Right lung (tissue), 10 donors: ENCODE results near the gene USP3. TPM values are rescaled to one million over a fixed set of nuclear protein-coding genes. Genes with fewer than 3 reads are reported as not detected.

Source experiments
- DNase-seq, 2 donors: peaks; one replicate each; pipeline ENCODE4 v3.0.0-alpha.2; 2013
- long read RNA-seq, 8 donors: transcript quantifications; one replicate each; lab custom pipeline, GENCODE V29; 2026
- polyA plus RNA-seq, 5 donors: library from polyadenylated mRNA; unstranded; fragments of 120-200 nt; gene quantifications; one replicate each; pipeline versions ENCODE4 v1.2.1 to v1.2.3, GENCODE V29; 2013; ENCODE audit warnings: inconsistent platforms in 1 of 5, low replicate concordance in 1 of 5; ENCODE audit not compliant: insufficient read length in 5 of 5, insufficient read depth in 1 of 5

Gene USP3
- 10 to 100 TPM; 37.8 to 44.7 (median 42.4) TPM for polyA plus RNA-seq
- long read RNA-seq, donor 1, full-length matches to known transcripts, result 9 of 9 reads
- long read RNA-seq, donor 1, partial matches to known transcripts, result 0 of 9 reads
- long read RNA-seq, donor 1, other reads (novel, unspliced or antisense), result 0 of 9 reads
- long read RNA-seq, donor 2, partial matches to known transcripts, result 0 of 5 reads
- long read RNA-seq, donor 2, other reads (novel, unspliced or antisense), result 0 of 5 reads
- long read RNA-seq, donor 3, transcript USP3-202 (15 exons, 2,333 nt), result major isoform, 5 of 7 reads
- long read RNA-seq, donor 3, partial matches to known transcripts, result 0 of 7 reads
- long read RNA-seq, donor 3, other reads (novel, unspliced or antisense), result 0 of 7 reads
- long read RNA-seq, donor 4, partial matches to known transcripts, result 0 of 2 reads
- long read RNA-seq, donor 4, other reads (novel, unspliced or antisense), result 0 of 2 reads
- long read RNA-seq, donor 5, full-length matches to known transcripts, result 4 of 9 reads
- long read RNA-seq, donor 5, partial matches to known transcripts, result 5 of 9 reads
- long read RNA-seq, donor 5, other reads (novel, unspliced or antisense), result 0 of 9 reads
- long read RNA-seq, donor 6, full-length matches to known transcripts, result 6 of 6 reads
- long read RNA-seq, donor 6, partial matches to known transcripts, result 0 of 6 reads
- long read RNA-seq, donor 6, other reads (novel, unspliced or antisense), result 0 of 6 reads
- long read RNA-seq, donor 7, partial matches to known transcripts, result 0 of 3 reads
- long read RNA-seq, donor 7, other reads (novel, unspliced or antisense), result 0 of 3 reads
- long read RNA-seq, donor 8, partial matches to known transcripts, result 0 of 2 reads
- long read RNA-seq, donor 8, other reads (novel, unspliced or antisense), result 0 of 2 reads

- peak; percentile 96 for DNase-seq
These were observed at the start of gene USP3 for GRCh38 chr15:63504247-63504978. TSS of gene USP3 (plus strand) at chr15:63504593. CDS start at chr15:63504740, 147 bp downstream.

DNA sequence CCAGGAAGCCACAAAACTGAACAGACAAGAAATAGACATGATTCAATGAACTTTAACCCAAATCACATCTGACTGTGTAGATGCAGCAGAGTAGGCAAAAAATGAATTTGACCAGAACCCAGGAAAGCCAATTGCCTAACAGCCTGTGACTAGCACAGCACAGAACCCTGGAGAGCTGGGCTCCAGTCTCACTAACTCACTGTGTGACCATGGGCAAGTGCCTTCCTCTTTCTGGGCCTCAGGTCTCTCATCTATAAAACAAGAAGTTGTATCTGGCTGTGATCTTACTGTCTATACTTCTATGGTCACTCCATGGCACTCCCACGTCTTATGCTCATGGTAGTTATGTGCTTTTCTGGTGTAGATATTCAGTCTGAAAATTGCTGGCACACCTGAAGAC is 48.1 kb upstream of the USP3 start:
- no peak for DNase-seq

GRCh38 chr15:63457379-63457778 is 47.0 kb upstream of the USP3 start:
- DNase-seq, result no peak

GRCh38 chr15:63458026-63458425 is 46.4 kb upstream of the USP3 start:
- no peak for DNase-seq

DNA sequence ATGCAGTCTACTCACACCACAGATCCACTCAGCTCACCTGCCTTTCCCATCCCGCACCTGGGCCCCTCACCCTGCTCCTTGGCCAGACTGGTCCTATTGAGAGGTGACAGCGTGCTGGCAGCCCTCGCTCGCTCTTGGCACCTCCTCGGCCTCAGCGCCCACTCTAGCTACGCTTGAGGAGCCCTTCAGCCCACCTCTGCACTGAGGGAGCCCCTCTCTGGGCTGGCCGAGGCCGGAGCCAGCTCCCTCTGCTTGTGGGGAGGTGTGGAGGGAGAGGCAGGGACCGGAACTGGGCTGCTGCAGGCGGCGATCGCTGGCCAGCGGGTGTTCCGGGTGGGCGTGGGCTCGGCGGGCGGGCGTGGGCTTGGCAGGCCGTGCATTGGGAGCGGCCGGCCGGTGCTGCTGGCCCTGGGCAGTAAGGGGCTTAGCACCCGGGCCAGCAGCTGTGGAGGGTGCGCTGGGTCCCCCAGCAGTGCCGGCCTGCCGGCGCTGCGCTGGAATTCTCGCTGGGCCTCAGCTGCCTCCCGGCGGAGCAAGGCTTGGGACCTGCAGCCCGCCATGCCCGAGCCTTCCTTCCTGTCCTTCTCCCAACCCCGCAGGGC is 45.5 kb upstream of the USP3 start:
- DNase-seq, result no peak

DNA sequence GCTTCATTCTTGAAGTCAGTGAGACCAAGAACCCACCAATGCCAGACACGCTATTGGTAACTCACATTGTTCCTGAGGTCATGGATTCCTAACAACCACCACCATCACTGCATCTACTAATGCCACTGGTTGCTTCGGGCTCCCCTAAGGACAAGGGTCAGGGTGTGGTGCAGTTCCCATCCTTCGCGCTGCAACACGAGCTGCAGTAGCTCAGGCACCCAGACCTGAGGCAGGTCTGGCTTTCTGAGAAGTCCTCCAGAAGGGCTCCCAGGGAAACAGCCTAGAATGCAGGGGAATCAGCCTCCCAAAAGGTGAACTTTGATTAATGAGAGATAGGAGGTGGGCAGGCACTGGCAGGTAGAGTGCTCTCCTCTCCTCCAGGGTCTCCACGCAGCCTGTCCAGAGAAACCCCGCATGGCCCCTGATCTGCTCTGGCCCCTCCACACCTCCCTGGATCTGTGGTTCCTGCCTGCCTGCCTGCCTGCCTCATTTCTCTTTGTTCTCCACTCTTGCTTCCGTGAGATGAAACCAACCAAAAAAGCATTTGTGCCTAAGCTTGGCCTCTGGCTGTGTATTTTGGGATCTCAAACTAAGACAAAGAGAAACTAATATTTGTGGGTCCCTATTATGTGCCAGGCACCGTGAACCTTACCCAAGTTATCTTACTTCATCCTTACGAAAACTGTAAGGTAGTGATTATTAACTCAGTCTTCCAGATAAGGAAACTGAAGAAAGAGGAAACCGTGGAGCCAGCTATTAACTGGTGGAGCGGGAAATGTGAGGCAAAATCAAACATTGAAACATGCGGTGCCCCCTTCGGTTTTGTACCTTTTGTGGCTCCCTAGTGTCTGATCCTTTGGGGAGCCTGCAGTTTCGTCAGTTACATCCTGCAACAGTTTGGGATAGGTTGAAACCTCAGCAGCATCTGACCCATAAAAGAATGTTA is 43.9 kb upstream of the USP3 start:
- no peak for DNase-seq

GRCh38 chr15:63461230-63461985 is 43.0 kb upstream of the USP3 start:
- DNase-seq, result no peak

DNA sequence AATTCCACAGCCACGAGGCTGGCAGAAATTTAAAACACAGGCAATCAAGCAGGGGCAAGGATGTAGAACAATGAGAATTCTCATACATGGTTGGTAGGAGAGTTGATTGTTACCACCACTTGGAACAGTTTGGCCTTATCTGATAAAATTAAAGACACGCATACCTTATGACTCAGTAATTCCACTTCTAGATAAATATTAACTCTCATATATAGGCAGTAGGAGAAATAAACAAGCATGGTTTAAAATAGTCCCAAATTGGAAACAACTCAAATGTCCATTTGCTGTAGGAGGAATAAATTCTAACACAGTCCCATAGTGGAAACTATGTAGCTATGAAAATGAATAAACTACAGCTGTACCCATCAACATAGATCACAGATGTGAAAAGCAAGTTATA is 42.3 kb upstream of the USP3 start:
- DNase-seq, result no peak

DNA sequence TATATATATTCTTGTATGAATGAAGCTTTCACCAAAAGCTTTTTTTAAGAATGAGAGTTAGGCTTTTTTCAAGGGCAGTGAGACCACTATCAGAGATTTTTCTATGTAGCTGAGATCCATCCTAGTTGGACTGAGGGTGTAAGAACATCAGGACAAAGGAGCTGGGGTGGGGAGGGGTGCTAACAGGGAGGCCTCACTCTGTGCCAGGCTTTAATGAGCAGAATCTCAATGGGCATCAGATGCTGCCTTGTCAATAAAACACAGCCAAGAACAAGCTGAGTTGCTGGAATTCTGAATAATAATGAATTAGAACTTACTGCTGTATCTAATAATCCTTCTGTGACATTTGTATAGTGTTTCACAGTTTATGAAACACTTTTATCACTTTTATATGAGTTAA is 41.4 kb upstream of the USP3 start:
- DNase-seq, result no peak

DNA sequence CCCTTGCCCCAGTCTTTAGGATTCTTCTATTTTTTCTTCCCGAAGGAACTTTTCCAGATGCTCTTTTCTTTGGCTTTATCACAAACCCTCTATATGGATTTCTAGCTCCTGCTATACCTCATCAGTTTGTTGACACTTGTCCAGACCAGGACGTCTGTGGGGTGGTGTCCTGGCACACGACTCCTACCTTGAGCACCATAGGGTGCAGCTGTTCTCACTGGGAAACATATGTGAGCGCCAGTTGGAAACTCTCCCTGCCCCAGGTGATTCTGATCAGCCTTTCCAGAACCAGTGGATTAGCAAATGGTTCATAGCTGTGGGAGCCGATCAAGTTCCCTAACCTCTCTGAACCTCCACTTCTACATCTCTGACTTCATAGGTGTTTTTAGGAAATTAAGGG is 40.6 kb upstream of the USP3 start:
- no peak for DNase-seq

- no peak for DNase-seq
These were observed 39.3 kb upstream of the USP3 start for GRCh38 chr15:63465104-63465503.

GRCh38 chr15:63466378-63467192 is 37.8 kb upstream of the USP3 start:
- DNase-seq, result no peak

DNA sequence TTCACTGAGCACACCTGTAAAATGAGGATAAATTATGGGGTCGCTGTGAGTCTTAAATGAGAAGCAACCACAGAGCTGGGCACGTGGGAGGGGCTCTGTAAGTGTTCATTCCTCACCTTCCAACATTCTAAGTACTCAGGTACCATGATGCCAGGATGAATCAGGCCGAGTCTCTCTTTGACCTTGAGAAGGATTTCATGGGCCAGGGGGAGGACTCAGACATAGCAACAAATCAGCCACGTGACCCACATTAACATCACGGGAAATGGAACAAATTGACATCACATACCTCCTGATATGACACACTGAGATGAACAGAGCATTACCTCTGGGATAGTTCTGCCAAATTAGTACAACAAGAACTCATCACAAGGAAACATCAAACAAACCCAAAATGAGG is 35.2 kb upstream of the USP3 start:
- DNase-seq, result no peak

- DNase-seq, result no peak
These were observed 34.4 kb upstream of the USP3 start for GRCh38 chr15:63469984-63470383.

GRCh38 chr15:63473007-63473748 is 31.2 kb upstream of the USP3 start:
- no peak for DNase-seq

- DNase-seq, result no peak
These were observed 30.7 kb upstream of the USP3 start for GRCh38 chr15:63473749-63473998.

- DNase-seq, result peak in 1 of 2 donors; percentile 45
These were observed 30.2 kb upstream of the USP3 start for GRCh38 chr15:63473999-63474809.
